Subcutaneous adipose tissue (tissue), 4 donors: ENCODE results near the gene B4GALNT3. TPM values are rescaled to one million over a fixed set of nuclear protein-coding genes. Genes with fewer than 3 reads are reported as not detected.

Experiments used
- total RNA-seq, 4 donors: library from RNA; depleted of rRNA; stranded (reverse); fragments of >200 nt; gene quantifications; one replicate each; pipeline ENCODE4 v1.1.0, GENCODE V29; 2016
- TF ChIP-seq, protein P1 (sequence below): fragments of 450-650 bp; IDR thresholded peaks from one replicate; pipeline ENCODE4 v1.5.1; 2016; ENCODE audit warnings: low read depth, mild to moderate bottlenecking, control low read depth, antibody characterized with exemption, moderate library complexity

B4GALNT3 gene
- total RNA-seq, 4 donors from 2014 or later, result 0.16 to 0.22 (median 0.17) TPM; not detected in 1

DNA sequence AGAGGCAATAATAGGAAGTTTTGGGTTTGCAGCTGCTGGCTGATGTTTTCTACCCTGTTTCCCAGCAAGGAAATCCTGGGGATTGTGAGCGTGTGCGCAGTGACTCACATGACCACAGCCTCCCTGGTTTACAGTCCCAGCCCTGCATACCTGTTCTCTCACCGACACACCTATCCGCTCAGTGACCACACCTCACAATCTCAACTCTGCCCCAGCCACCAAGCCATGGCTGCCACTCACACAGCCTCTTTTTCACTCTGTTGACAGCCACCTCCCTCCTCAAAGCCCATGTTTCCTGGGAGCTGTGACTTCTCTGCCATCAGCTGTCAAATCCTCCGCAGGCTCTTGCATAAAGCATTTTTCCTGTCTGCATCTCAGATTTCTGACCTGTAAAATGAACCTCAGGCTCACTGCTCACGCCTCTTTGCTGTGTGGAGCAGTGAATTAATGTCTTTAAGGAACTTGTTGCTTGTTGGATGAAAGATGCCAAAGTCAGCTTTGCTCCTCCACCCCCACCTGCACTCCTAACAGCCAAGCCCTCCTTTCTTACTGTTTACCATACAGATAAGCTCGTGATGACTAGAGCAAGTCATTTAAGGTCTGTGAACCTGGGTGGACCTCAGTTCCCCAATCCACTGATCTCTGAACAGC is 43.5 kb downstream of the B4GALNT3 start:
- TF ChIP-seq, protein P1, sequence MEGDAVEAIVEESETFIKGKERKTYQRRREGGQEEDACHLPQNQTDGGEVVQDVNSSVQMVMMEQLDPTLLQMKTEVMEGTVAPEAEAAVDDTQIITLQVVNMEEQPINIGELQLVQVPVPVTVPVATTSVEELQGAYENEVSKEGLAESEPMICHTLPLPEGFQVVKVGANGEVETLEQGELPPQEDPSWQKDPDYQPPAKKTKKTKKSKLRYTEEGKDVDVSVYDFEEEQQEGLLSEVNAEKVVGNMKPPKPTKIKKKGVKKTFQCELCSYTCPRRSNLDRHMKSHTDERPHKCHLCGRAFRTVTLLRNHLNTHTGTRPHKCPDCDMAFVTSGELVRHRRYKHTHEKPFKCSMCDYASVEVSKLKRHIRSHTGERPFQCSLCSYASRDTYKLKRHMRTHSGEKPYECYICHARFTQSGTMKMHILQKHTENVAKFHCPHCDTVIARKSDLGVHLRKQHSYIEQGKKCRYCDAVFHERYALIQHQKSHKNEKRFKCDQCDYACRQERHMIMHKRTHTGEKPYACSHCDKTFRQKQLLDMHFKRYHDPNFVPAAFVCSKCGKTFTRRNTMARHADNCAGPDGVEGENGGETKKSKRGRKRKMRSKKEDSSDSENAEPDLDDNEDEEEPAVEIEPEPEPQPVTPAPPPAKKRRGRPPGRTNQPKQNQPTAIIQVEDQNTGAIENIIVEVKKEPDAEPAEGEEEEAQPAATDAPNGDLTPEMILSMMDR, result no peak

DNA sequence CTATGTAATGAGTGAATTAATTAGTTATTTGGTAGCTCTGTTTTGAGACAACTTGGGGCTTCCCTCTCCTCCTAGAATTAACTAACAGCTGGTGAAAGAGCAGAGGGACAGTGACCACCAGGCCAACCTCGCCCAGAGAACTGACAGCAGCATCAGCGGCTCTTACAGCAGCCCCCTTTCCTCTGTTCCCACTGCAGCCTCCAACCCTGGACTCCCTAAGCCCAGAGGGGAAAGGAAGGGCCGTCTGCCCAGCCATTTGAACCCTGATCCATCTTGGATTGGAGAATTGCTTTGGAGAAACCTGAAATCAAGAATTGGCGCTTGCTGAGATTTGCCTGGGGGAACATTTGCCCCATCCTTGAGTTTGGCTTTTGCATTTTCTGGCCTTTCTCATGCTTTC is 45.5 kb downstream of the B4GALNT3 start:
- TF ChIP-seq, protein P1, result no peak

GRCh38 chr12:507391-507796 is 47.7 kb downstream of the B4GALNT3 start:
- TF ChIP-seq, protein P1, result no peak

DNA sequence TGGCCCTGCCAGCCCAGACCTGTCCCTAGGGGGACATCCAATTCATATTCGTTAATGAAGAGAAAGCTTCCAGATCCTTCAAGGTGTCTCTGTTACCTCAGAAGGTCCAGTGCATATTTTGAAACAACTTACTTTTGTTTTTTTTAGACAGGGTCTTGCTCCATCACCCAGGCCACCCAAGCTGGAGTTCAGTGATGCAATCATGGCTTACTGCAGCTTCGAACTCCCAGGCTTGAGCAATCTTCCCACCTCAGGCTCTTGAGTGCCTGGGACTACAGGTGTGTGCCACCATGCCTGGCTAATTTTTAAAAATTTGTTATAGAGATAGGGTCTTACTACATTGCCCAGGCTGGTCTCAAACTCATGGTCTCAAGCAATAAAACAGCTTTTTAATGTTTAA is 48.4 kb downstream of the B4GALNT3 start:
- TF ChIP-seq, protein P1, result no peak

GRCh38 chr12:508795-509194 is 49.1 kb downstream of the B4GALNT3 start:
- TF ChIP-seq, protein P1, result no peak

DNA sequence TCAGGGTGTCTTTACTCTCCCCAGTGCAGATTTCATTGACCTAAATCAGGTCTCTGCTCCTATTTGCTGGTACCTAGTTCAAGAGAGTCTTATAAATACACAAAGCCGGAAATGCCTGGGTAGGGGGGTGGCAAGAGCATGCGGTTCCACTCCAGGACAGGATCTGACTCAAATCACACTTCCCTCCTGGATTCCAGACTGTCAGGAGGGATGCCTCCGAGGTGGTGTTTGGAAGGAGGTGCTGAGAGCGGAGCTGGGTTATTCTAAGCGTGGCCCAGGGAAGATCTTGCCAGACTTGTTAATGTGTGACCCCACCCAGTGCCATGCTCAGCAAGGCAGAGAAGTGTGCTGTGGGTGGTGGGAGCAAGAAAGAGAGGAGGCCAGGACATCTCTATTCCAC is 49.8 kb downstream of the B4GALNT3 start:
- TF ChIP-seq, protein P1, result no peak

- TF ChIP-seq, protein P1, result no peak
Measured at GRCh38 chr12:510071-510825, 50.5 kb downstream of the B4GALNT3 start.
